WTC11 (cell line): ENCODE results near the gene CLOCK.

ENCODE experiments used
- ATF1 ChIP-seq: sonication (generic); formaldehyde crosslinking; IDR thresholded peaks from 2 replicates; pipeline ENCODE4 v1.8.1; 2023; ENCODE audit warnings: mild to moderate bottlenecking, moderate library complexity, missing genetic modification reagents
- FOXP1 ChIP-seq: sonication (generic); formaldehyde crosslinking; IDR thresholded peaks from 2 replicates; pipeline ENCODE4 v1.8.0; 2022; ENCODE audit warnings: missing genetic modification reagents, mild to moderate bottlenecking, moderate library complexity, borderline replicate concordance
- NR3C1 ChIP-seq: sonication (generic); formaldehyde crosslinking; conservative IDR thresholded peaks from 2 replicates; pipeline ENCODE4 v1.8.1; 2023; ENCODE audit warnings: low read depth, mild to moderate bottlenecking, missing genetic modification reagents
- TF ChIP-seq, protein P1 (sequence below): fragments of 200-600 bp; IDR thresholded peaks from 2 replicates; pipeline ENCODE4 v1.8.0; 2022; ENCODE audit warnings: antibody characterized with exemption
- TF ChIP-seq, protein P2 (sequence below): sonication (generic); formaldehyde crosslinking; IDR thresholded peaks from 2 replicates; pipeline ENCODE4 v1.8.1; 2022; ENCODE audit warnings: missing genetic modification reagents, borderline replicate concordance
- TF ChIP-seq, protein P3 (sequence below): sonication (generic); formaldehyde crosslinking; IDR thresholded peaks from 2 replicates; pipeline ENCODE4 v1.8.1; 2023; ENCODE audit warnings: mild to moderate bottlenecking, missing genetic modification reagents, moderate library complexity
- TF ChIP-seq, protein P4 (sequence below): sonication (generic); formaldehyde crosslinking; IDR thresholded peaks from 2 replicates; pipeline ENCODE4 v1.8.0; 2022; ENCODE audit warnings: mild to moderate bottlenecking, missing genetic modification reagents

DNA sequence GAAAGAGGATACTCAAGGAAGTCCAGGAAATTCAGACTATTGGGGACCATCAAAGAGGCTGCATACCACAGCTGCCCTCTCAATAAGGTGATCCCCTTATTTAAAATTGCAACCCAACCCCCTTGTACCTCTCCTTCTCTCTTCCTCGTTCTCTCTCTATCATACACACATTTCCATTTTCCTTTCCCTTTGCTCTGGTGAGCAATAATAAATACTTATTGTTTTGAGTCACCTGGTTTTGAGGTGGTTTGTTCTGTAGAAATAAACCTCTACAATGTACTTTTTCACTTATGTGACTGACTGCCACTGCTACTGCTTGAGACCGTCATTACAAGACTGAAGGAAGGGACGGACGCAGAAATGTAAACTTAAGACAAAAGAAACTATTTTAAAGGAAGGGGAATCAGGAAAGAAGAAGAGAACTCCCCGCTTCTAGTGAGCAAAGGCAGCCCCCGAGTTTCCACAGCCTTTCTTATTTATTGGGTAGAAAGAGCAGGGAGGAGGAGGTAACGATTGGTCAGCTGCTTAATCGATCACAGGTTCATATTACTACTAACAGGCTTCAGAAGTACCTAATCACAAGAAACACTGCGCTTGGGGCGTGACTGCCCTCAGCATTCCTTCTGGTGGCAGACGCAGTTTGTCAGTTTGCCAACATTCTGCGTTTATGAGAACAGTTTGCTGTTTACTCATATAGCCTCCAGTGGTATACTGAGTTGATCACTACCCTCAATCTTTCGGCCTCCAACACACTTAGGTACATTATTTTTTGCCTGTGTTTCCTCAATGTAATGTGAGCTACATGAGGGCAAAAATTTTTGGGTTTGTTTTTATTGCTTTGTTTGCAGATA is 167.9 kb downstream of the CLOCK start:
- TF ChIP-seq, protein P1, sequence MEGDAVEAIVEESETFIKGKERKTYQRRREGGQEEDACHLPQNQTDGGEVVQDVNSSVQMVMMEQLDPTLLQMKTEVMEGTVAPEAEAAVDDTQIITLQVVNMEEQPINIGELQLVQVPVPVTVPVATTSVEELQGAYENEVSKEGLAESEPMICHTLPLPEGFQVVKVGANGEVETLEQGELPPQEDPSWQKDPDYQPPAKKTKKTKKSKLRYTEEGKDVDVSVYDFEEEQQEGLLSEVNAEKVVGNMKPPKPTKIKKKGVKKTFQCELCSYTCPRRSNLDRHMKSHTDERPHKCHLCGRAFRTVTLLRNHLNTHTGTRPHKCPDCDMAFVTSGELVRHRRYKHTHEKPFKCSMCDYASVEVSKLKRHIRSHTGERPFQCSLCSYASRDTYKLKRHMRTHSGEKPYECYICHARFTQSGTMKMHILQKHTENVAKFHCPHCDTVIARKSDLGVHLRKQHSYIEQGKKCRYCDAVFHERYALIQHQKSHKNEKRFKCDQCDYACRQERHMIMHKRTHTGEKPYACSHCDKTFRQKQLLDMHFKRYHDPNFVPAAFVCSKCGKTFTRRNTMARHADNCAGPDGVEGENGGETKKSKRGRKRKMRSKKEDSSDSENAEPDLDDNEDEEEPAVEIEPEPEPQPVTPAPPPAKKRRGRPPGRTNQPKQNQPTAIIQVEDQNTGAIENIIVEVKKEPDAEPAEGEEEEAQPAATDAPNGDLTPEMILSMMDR = no peak
- TF ChIP-seq, protein P2, sequence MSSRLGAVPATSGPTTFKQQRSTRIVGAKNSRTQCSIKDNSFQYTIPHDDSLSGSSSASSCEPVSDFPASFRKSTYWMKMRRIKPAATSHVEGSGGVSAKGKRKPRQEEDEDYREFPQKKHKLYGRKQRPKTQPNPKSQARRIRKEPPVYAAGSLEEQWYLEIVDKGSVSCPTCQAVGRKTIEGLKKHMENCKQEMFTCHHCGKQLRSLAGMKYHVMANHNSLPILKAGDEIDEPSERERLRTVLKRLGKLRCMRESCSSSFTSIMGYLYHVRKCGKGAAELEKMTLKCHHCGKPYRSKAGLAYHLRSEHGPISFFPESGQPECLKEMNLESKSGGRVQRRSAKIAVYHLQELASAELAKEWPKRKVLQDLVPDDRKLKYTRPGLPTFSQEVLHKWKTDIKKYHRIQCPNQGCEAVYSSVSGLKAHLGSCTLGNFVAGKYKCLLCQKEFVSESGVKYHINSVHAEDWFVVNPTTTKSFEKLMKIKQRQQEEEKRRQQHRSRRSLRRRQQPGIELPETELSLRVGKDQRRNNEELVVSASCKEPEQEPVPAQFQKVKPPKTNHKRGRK (CRISPR knock-in tag) = no peak
- TF ChIP-seq, protein P3, sequence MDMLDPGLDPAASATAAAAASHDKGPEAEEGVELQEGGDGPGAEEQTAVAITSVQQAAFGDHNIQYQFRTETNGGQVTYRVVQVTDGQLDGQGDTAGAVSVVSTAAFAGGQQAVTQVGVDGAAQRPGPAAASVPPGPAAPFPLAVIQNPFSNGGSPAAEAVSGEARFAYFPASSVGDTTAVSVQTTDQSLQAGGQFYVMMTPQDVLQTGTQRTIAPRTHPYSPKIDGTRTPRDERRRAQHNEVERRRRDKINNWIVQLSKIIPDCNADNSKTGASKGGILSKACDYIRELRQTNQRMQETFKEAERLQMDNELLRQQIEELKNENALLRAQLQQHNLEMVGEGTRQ (CRISPR knock-in tag) = no peak
- no peak for TF ChIP-seq FOXP1
- no peak for TF ChIP-seq ATF1
- TF ChIP-seq NR3C1 = no peak
- TF ChIP-seq, protein P4, sequence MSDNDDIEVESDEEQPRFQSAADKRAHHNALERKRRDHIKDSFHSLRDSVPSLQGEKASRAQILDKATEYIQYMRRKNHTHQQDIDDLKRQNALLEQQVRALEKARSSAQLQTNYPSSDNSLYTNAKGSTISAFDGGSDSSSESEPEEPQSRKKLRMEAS (CRISPR knock-in tag) = no peak
